SK-N-SH (cell line): ENCODE results near the gene ABHD11. TPM values are rescaled to one million over a fixed set of nuclear protein-coding genes. Genes with fewer than 3 reads are reported as not detected.

Source experiments
- CTCF ChIA-PET: fragments of 300-600, 350-600 bp; formaldehyde crosslinking; extraction: SDS; loops from one replicate; lab custom pipeline; 2021; lab: Yijun Ruan, JAX
- POLR2A ChIA-PET: fragments of 350-600 bp; sonication (Branson Sonifier 250); formaldehyde crosslinking; extraction: SDS; loops from one replicate; lab custom pipeline; 2020; ENCODE audit warnings: antibody characterized with exemption, inconsistent platforms; lab: Yijun Ruan, JAX
- DNase-seq: peaks from one replicate; pipeline ENCODE4 v3.0.0; 2012
- H2AFZ ChIP-seq: fragments of 200-600 bp; sonication (generic); 2 replicates; pipeline ENCODE4 v1.8.1; 2016; ENCODE audit warnings: antibody characterized with exemption, mild to moderate bottlenecking, low read depth
- H3F3A ChIP-seq: fragments of 200-600 bp; sonication (generic); replicated peaks from 2 replicates; pipeline ENCODE3; 2016; ENCODE audit warnings: antibody characterized with exemption, mild to moderate bottlenecking; ENCODE audit not compliant: insufficient read depth
- H3K27ac ChIP-seq, 2 experiments: fragments of 200-500 bp in 1 of 2; fragments of 200-600 bp in 1 of 2; sonication (Bioruptor generic) in 1 of 2; sonication (generic), shearing (Covaris generic) in 1 of 2; 2 replicates each; pipeline versions ENCODE4 v1.5.1 to v1.6.1; 2014 to 2016; ENCODE audit warnings: low read depth in 2 of 2, inconsistent platforms in 1 of 2, low read length in 1 of 2, mild to moderate bottlenecking in 1 of 2, mixed read lengths in 1 of 2
- H3K27me3 ChIP-seq: fragments of 200-600 bp; sonication (generic), shearing (Covaris generic); 2 replicates; pipeline ENCODE4 v1.6.1; 2016; ENCODE audit warnings: mixed run types; ENCODE audit not compliant: insufficient read depth
- H3K36me3 ChIP-seq, 2 experiments: fragments of 200-500 bp in 1 of 2; fragments of 200-600 bp in 1 of 2; sonication (Bioruptor generic) in 1 of 2; sonication (generic) in 1 of 2; replicated peaks in 1 of 2; 2 replicates each; pipeline versions ENCODE3 to v1.5.1; 2014 to 2016; ENCODE audit warnings: low read length in 1 of 2, mild to moderate bottlenecking in 1 of 2; ENCODE audit not compliant: insufficient read depth in 2 of 2, control insufficient read depth in 1 of 2
- H3K4me1 ChIP-seq, 2 experiments: fragments of 200-500 bp in 1 of 2; fragments of 200-600 bp in 1 of 2; sonication (Bioruptor generic) in 1 of 2; sonication (generic), shearing (Covaris generic) in 1 of 2; 2 replicates each; pipeline versions ENCODE4 v1.5.1 to v1.6.1; 2014 to 2016; ENCODE audit warnings: low read depth in 1 of 2, low read length in 1 of 2, mixed run types in 1 of 2; ENCODE audit not compliant: insufficient read depth in 2 of 2, control insufficient read depth in 1 of 2
- H3K4me2 ChIP-seq: fragments of 200-600 bp; sonication (generic), shearing (Covaris generic); 2 replicates; pipeline ENCODE4 v1.6.1; 2017; ENCODE audit warnings: mixed run types
- H3K4me3 ChIP-seq, 2 experiments: fragments of 200-500 bp in 1 of 2; fragments of 200-600 bp in 1 of 2; sonication (Bioruptor generic) in 1 of 2; sonication (generic), shearing (Covaris generic) in 1 of 2; 2 replicates each; pipeline versions ENCODE4 v1.5.1 to v1.8.1; 2014 to 2016; ENCODE audit warnings: low read depth in 2 of 2, inconsistent platforms in 1 of 2, low read length in 1 of 2, mild to moderate bottlenecking in 1 of 2, mixed read lengths in 1 of 2, moderate library complexity in 1 of 2
- H3K79me2 ChIP-seq: fragments of 200-600 bp; sonication (generic); 2 replicates; pipeline ENCODE4 v1.8.1; 2017; ENCODE audit warnings: mild to moderate bottlenecking; ENCODE audit not compliant: insufficient read depth
- H3K9ac ChIP-seq: fragments of 200-600 bp; sonication (generic); 2 replicates; pipeline ENCODE4 v1.6.1; 2017; ENCODE audit warnings: mixed run types
- H3K9me2 ChIP-seq: fragments of 200-600 bp; sonication (generic); 2 replicates; pipeline ENCODE4 v1.6.1; 2017; ENCODE audit warnings: mixed run types
- H3K9me3 ChIP-seq: fragments of 200-600 bp; sonication (generic); 2 replicates; pipeline ENCODE4 v1.6.1; 2017; ENCODE audit warnings: mixed run types, mild to moderate bottlenecking, moderate library complexity
- H4K20me1 ChIP-seq: fragments of 200-600 bp; sonication (generic); 2 replicates; pipeline ENCODE4 v1.6.1; 2017; ENCODE audit warnings: mild to moderate bottlenecking, mixed run types; ENCODE audit not compliant: insufficient read depth
- CTCF ChIP-seq: fragments of 200-600 bp; sonication (generic); IDR thresholded peaks from 2 replicates; pipeline ENCODE4 v1.6.1; 2017; ENCODE audit warnings: antibody characterized with exemption, mild to moderate bottlenecking, moderate library complexity
- EP300 ChIP-seq, 2 experiments: IDR thresholded peaks; 2 replicates each; pipeline versions ENCODE4 v1.4.0 to v1.6.1; 2012; ENCODE audit warnings: borderline replicate concordance in 1 of 2, low read depth in 1 of 2, low read length in 1 of 2
- EZH2phosphoT487 ChIP-seq: fragments of 200-600 bp; sonication (generic); IDR thresholded peaks from 2 replicates; pipeline ENCODE4 v1.6.1; 2017; ENCODE audit warnings: low read depth, mixed run types, mild to moderate bottlenecking, antibody characterized with exemption, moderate library complexity, borderline replicate concordance
- JUND ChIP-seq: IDR thresholded peaks from 2 replicates; pipeline ENCODE4 v1.4.0; 2012
- MXI1 ChIP-seq: IDR thresholded peaks from 2 replicates; pipeline ENCODE4 v1.6.1; 2012; ENCODE audit warnings: mild to moderate bottlenecking, low read depth, low read length, improper control_type of control experiment
- RCOR1 ChIP-seq: fragments of 150-350 bp; IDR thresholded peaks from 2 replicates; pipeline ENCODE4 v1.6.1; 2017; ENCODE audit warnings: antibody characterized with exemption, low read length
- YY1 ChIP-seq: IDR thresholded peaks from 2 replicates; pipeline ENCODE4 v1.4.0; 2012; ENCODE audit warnings: low read depth, mild to moderate bottlenecking
- WGBS: methylation state at CpG from one replicate; pipeline ENCODE4 v1.1.6; 2017; ENCODE audit warnings: low lambda C conversion rate; 5-methylcytosine and 5-hydroxymethylcytosine counted together
- polyA plus RNA-seq, 3 experiments: library from polyadenylated mRNA; depleted of rRNA; stranded (reverse); fragments of >200 nt; gene quantifications; 2 replicates each; pipeline ENCODE4 v1.2.3, GENCODE V29; 2012
- small RNA-seq, 7 experiments: library from RNA; depleted of rRNA; stranded (forward); fragments of <200 nt; gene quantifications; one replicate each; pipeline ENCODE3, GENCODE V24; 2012
- TF ChIP-seq, protein P1 (sequence below): fragments of 150-350 bp; IDR thresholded peaks from 2 replicates; pipeline ENCODE4 v1.6.1; 2017; ENCODE audit warnings: antibody characterized with exemption, low read length, low read depth, borderline replicate concordance
- TF ChIP-seq, protein P2 (sequence below): IDR thresholded peaks from 2 replicates; pipeline ENCODE4 v1.4.0; 2012; ENCODE audit warnings: low read depth, borderline replicate concordance

ABHD11 gene
- polyA plus RNA-seq, 1 of the 3 experiments (the other 2 are of a cell fraction), result 29.9 TPM

- TF ChIP-seq, protein P1, sequence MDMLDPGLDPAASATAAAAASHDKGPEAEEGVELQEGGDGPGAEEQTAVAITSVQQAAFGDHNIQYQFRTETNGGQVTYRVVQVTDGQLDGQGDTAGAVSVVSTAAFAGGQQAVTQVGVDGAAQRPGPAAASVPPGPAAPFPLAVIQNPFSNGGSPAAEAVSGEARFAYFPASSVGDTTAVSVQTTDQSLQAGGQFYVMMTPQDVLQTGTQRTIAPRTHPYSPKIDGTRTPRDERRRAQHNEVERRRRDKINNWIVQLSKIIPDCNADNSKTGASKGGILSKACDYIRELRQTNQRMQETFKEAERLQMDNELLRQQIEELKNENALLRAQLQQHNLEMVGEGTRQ, result no peak
- TF ChIP-seq CTCF (no peak), EZH2phosphoT487 (no peak), JUND (no peak), EP300 (IDR thresholded peaks at IDR 0.05; ENCODE audit: borderline replicate concordance in 1 of 2, low read depth in 1 of 2, low read length in 1 of 2) (no peak), MXI1 (no peak), YY1 (no peak), RCOR1 (no peak)
- TF ChIP-seq, protein P2, sequence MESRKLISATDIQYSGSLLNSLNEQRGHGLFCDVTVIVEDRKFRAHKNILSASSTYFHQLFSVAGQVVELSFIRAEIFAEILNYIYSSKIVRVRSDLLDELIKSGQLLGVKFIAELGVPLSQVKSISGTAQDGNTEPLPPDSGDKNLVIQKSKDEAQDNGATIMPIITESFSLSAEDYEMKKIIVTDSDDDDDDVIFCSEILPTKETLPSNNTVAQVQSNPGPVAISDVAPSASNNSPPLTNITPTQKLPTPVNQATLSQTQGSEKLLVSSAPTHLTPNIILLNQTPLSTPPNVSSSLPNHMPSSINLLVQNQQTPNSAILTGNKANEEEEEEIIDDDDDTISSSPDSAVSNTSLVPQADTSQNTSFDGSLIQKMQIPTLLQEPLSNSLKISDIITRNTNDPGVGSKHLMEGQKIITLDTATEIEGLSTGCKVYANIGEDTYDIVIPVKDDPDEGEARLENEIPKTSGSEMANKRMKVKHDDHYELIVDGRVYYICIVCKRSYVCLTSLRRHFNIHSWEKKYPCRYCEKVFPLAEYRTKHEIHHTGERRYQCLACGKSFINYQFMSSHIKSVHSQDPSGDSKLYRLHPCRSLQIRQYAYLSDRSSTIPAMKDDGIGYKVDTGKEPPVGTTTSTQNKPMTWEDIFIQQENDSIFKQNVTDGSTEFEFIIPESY, result no peak
- Histone ChIP-seq H3K4me1 (peaks cover 0 to 4% of the 10 kb centered on the region in 2 experiments; a peak in 1 of 4 replicates), H3K4me2 (no peak overlapping the region), H3K9me2 (no peaks in the 10 kb centered on the region), H3K27ac (no peak overlapping the region), H3F3A (no peaks in the 10 kb centered on the region), H3K9ac (no peak overlapping the region), H2AFZ (no peak overlapping the region), H3K4me3 (no peak overlapping the region), H4K20me1 (no peaks in the 10 kb centered on the region), H3K9me3 (no peaks in the 10 kb centered on the region), H3K36me3 (peaks cover 35 to 43% of the 10 kb centered on the region in 2 experiments), H3K79me2 (peaks cover 62% of the 10 kb centered on the region), H3K27me3 (no peaks in the 10 kb centered on the region)
- POLR2A ChIA-PET, result no interaction called here
- CTCF ChIA-PET, result interaction anchor here (1.8 to 2.9 kb wide), 2 partner anchors 13 to 38 kb away, joined by 10 read pairs; no protein-coding TSS in a partner anchor
- DNase-seq, result no peak
- 88% methylated on average over 8 of the region's 8 CpGs for WGBS
Measured at GRCh38 chr7:73688288-73688687, 50.3 kb downstream of the ABHD11 start.

Small RNA genes lying within 50 kb of the gene (small RNA-seq; reads per million reads assigned to genes)
- gene MIR4284 (0 to 8.7 (median 0.59) reads per million in 7 experiments), gene RN7SL265P (0 reads per million in 7 experiments)

Other genes starting within 250 kb of the ABHD11 start
- gene BAZ1B, start 216.5 kb downstream of the ABHD11 start, polyA plus RNA-seq (2012; rRNA removed), result 19.7 and 20.9 TPM in 2 replicates
- 107 and 114 TPM in 2 replicates for gene BCL7B, start 181.1 kb downstream of the ABHD11 start, polyA plus RNA-seq (2012; rRNA removed)
- 45.5 and 63.6 TPM in 2 replicates for gene TBL2, start 160.2 kb downstream of the ABHD11 start, polyA plus RNA-seq (2012; rRNA removed)
- 0.21 and 0.32 TPM in 2 replicates for gene MLXIPL, start 114.3 kb downstream of the ABHD11 start, polyA plus RNA-seq (2012; rRNA removed)
- gene VPS37D, start 71.0 kb downstream of the ABHD11 start, polyA plus RNA-seq (2012; rRNA removed), result 5.7 and 7.4 TPM in 2 replicates
- gene DNAJC30, start 55.3 kb downstream of the ABHD11 start, polyA plus RNA-seq (2012; rRNA removed), result 10.6 and 11.0 TPM in 2 replicates
- gene BUD23, start 55.2 kb downstream of the ABHD11 start, polyA plus RNA-seq (2012; rRNA removed), result 174 and 206 TPM in 2 replicates
- 81.2 and 91.1 TPM in 2 replicates for gene STX1A, start 19.1 kb downstream of the ABHD11 start, polyA plus RNA-seq (2012; rRNA removed)
- 0.05 and 0.08 TPM in 2 replicates for gene CLDN3, start 31.5 kb upstream of the ABHD11 start, polyA plus RNA-seq (2012; rRNA removed)
- 4.6 and 5.9 TPM in 2 replicates for gene CLDN4, start 92.2 kb upstream of the ABHD11 start, polyA plus RNA-seq (2012; rRNA removed)
- 2.9 and 3.1 TPM in 2 replicates for gene METTL27, start 103.7 kb upstream of the ABHD11 start, polyA plus RNA-seq (2012; rRNA removed)
- gene TMEM270, start 122.4 kb upstream of the ABHD11 start, polyA plus RNA-seq (2012; rRNA removed), result 0.71 and 0.96 TPM in 2 replicates